ENCODE data around the gene CHTOP.
A peak's percentile ranks its signal among the peaks of the same experiment; 100 is the strongest.

CHTOP gene

DNA sequence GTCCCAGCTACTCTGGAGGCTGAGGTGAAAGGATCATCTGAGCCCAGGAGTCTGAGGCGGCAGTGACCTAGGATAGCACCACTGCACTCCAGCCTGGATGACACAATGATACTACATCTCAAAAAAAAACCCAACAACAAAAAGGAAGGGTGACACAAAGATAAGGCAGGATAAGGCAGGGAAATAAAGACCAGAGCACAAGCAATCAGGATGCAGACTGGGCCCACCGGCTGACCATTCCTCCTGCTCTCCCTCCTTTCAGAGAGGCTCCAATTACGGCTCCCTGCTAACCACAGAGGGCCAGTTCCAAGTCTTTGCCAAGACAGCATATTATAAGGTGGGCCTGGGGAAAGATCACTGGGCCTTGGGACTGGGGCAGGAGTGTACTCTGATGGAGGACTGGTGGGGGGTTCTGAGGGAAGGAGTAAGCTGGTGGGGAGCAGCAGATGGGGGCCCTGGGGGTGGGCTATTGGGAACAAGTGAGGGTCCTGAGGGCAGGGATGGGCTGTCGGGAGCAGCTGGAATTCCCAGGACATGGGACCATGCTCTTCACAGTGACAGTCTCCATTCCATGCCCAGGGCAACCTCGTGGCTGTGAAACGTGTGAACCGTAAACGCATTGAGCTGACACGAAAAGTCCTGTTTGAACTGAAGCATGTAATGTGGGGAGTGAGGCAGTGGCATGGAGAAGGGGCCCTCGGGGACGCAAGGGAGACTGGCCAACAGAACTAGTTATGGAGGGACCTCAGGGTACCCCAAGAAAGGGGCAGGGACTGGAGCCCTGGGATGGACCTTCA lies 51.9 kb downstream of the CHTOP start:
- POLR2A ChIA-PET = no interaction called here
- Histone ChIP-seq H3K4me1 (ENCODE audit: control insufficient read depth, insufficient read depth, low read length) (no peaks in the 10 kb centered on the region), H3K27ac (ENCODE audit: extremely low read depth, low read depth, low read length) (no peak overlapping the region), H3K4me3 (ENCODE audit: low read depth, low read length) (no peak overlapping the region), H3K9me3 (ENCODE audit: control insufficient read depth, insufficient read depth, low read depth, low read length) (no peaks in the 10 kb centered on the region), H3K36me3 (ENCODE audit: control insufficient read depth in 2 of 2, insufficient read depth in 1 of 2, low read length in 2 of 2) (no peaks in the 10 kb centered on the region)
- CTCF ChIA-PET = interaction anchor here (0.5 to 1.3 kb wide), 3 partner anchors 9 to 794 kb away, joined by 3 to 4 read pairs (median 4); no protein-coding TSS in a partner anchor
- TF ChIP-seq ZNF792 (tag by site-specific recombination; IDR thresholded peaks at IDR 0.05) (no peak), ZFP69B (tag by site-specific recombination; IDR thresholded peaks at IDR 0.05) (peak; percentile 72), ZNF211 (tag by site-specific recombination; IDR thresholded peaks at IDR 0.05; ENCODE audit: low read depth) (no peak)
- TF ChIP-seq, protein P1, sequence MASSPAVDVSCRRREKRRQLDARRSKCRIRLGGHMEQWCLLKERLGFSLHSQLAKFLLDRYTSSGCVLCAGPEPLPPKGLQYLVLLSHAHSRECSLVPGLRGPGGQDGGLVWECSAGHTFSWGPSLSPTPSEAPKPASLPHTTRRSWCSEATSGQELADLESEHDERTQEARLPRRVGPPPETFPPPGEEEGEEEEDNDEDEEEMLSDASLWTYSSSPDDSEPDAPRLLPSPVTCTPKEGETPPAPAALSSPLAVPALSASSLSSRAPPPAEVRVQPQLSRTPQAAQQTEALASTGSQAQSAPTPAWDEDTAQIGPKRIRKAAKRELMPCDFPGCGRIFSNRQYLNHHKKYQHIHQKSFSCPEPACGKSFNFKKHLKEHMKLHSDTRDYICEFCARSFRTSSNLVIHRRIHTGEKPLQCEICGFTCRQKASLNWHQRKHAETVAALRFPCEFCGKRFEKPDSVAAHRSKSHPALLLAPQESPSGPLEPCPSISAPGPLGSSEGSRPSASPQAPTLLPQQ (tag by site-specific recombination; IDR thresholded peaks at IDR 0.05) = peak; percentile 80

DNA sequence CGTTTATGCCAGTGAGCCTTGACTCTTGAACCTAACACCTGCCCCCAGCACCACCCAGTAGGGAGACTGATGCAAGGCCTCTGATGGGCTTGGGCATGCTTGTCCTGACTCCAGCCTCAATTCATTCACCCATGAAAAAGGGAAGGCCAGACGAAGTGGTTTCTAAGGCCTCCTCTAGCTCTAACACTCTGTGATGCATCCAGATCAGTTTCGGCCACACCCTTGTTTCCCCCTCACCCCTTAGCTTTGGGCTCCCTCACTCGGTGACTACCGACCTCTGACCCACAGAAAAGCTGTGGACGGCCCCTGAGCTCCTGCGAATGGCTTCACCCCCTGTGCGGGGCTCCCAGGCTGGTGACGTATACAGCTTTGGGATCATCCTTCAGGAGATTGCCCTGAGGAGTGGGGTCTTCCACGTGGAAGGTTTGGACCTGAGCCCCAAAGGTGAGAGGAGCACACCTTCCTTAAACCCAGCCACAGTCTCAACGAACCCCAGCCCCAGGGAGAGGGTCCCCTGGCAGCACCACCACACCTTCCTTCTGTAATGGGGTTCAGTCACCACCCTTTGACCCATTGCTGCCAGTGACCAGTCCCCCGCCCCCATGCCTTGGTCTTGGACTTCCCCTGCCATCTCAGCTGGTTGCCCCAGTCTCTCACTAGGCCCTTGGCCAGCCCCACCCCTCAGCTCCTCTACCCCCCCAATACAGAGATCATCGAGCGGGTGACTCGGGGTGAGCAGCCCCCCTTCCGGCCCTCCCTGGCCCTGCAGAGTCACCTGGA lies 53.7 kb downstream of the CHTOP start:
- Histone ChIP-seq H3K27ac (ENCODE audit: extremely low read depth, low read depth, low read length) (no peak overlapping the region), H3K9me3 (ENCODE audit: control insufficient read depth, insufficient read depth, low read depth, low read length) (no peaks in the 10 kb centered on the region), H3K4me1 (ENCODE audit: control insufficient read depth, insufficient read depth, low read length) (no peaks in the 10 kb centered on the region), H3K36me3 (ENCODE audit: control insufficient read depth in 2 of 2, insufficient read depth in 1 of 2, low read length in 2 of 2) (no peaks in the 10 kb centered on the region), H3K4me3 (ENCODE audit: low read depth, low read length) (no peak overlapping the region)
- ChIA-PET POLR2A (interaction anchor here (0.7 kb wide), 1 partner anchor 40 kb away, joined by 3 read pairs; the partner anchor contains the start of gene INTS3), CTCF (interaction anchor here (1.1 kb wide), 1 partner anchor 291 kb away, joined by 3 read pairs; no protein-coding TSS in a partner anchor)
- TF ChIP-seq, protein P2, sequence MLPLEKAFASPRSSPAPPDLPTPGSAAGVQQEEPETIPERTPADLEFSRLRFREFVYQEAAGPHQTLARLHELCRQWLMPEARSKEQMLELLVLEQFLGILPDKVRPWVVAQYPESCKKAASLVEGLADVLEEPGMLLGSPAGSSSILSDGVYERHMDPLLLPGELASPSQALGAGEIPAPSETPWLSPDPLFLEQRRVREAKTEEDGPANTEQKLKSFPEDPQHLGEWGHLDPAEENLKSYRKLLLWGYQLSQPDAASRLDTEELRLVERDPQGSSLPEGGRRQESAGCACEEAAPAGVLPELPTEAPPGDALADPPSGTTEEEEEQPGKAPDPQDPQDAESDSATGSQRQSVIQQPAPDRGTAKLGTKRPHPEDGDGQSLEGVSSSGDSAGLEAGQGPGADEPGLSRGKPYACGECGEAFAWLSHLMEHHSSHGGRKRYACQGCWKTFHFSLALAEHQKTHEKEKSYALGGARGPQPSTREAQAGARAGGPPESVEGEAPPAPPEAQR (tag by site-specific recombination; IDR thresholded peaks at IDR 0.05) = no peak
- TF ChIP-seq ZNF37A (tag by site-specific recombination; IDR thresholded peaks at IDR 0.05) (no peak), ZNF433 (tag by site-specific recombination; IDR thresholded peaks at IDR 0.05; ENCODE audit: low read depth) (no peak), ZNF266 (tag by site-specific recombination; IDR thresholded peaks at IDR 0.05; ENCODE audit: low read depth) (no peak), ZNF169 (tag by site-specific recombination; IDR thresholded peaks at IDR 0.05) (no peak), ZNF302 (tag by site-specific recombination; IDR thresholded peaks at IDR 0.05; ENCODE audit: low read depth) (no peak), ZNF530 (tag by site-specific recombination; IDR thresholded peaks at IDR 0.05; ENCODE audit: low read depth) (no peak), ZNF473 (tag by site-specific recombination; IDR thresholded peaks at IDR 0.05) (no peak), FEZF1 (tag by site-specific recombination; IDR thresholded peaks at IDR 0.05) (no peak), SP7 (tag by site-specific recombination; IDR thresholded peaks at IDR 0.05) (no peak), HOXD13 (CRISPR knock-in tag; IDR thresholded peaks at IDR 0.05; ENCODE audit: borderline replicate concordance) (no peak)
- TF ChIP-seq, protein P3, sequence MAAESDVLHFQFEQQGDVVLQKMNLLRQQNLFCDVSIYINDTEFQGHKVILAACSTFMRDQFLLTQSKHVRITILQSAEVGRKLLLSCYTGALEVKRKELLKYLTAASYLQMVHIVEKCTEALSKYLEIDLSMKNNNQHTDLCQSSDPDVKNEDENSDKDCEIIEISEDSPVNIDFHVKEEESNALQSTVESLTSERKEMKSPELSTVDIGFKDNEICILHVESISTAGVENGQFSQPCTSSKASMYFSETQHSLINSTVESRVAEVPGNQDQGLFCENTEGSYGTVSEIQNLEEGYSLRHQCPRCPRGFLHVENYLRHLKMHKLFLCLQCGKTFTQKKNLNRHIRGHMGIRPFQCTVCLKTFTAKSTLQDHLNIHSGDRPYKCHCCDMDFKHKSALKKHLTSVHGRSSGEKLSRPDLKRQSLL (tag by site-specific recombination; IDR thresholded peaks at IDR 0.05) = no peak

DNA sequence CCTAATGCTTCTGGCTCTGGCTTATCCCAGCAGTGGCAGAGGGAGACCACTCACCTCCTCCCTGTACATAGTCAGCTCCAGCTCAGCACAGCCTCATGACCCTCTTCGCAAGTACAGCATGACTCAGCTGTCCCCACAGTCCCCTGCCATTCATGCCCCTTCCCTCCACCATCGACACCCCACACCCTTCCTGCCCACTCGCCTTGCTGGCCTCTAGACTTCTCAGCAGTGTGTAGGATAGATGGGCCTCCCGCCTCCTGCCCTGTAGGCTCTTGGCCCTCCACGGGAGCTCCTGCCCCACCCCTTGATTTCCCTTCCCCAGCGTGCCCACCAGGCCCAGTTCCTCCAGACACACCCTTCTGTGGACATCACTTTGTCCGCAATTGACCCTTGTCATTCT lies 54.4 kb downstream of the CHTOP start:
- CTCF ChIA-PET = interaction anchor here (0.7 kb wide), 1 partner anchor 16 kb away, joined by 3 read pairs; no protein-coding TSS in a partner anchor
- TF ChIP-seq EGR2 (tag by site-specific recombination; IDR thresholded peaks at IDR 0.05; ENCODE audit: low read depth) (peak; percentile 80), ZFHX2 (tag by site-specific recombination; conservative IDR thresholded peaks at IDR 0.05) (peak; percentile 86), ZNF510 (tag by site-specific recombination; IDR thresholded peaks at IDR 0.05; ENCODE audit: insufficient replicate concordance) (no peak), ZNF146 (tag by site-specific recombination; IDR thresholded peaks at IDR 0.05) (no peak)
- Histone ChIP-seq H3K4me1 (ENCODE audit: control insufficient read depth, insufficient read depth, low read length) (no peaks in the 10 kb centered on the region), H3K9me3 (ENCODE audit: control insufficient read depth, insufficient read depth, low read depth, low read length) (no peaks in the 10 kb centered on the region), H3K27ac (ENCODE audit: extremely low read depth, low read depth, low read length) (no peak overlapping the region), H3K4me3 (ENCODE audit: low read depth, low read length) (no peak overlapping the region), H3K36me3 (ENCODE audit: control insufficient read depth in 2 of 2, insufficient read depth in 1 of 2, low read length in 2 of 2) (no peaks in the 10 kb centered on the region)
- POLR2A ChIA-PET = no interaction called here
